Renal cortex interstitium (tissue), 11 donors: ENCODE data around the gene CLDN9. TPM values are rescaled to one million over a fixed set of nuclear protein-coding genes. Genes with fewer than 3 reads are reported as not detected.

Experiments
- DNase-seq, 11 donors: peaks; one replicate each; pipeline ENCODE4 v3.0.0-alpha.2; 2013; ENCODE audit warnings: low read depth in 9 of 11, low spot score in 4 of 11; ENCODE audit errors: extremely low read depth in 1 of 11
- polyA plus RNA-seq, 3 donors: library from polyadenylated mRNA; unstranded; fragments of 120-200 nt; gene quantifications; one replicate each; pipeline ENCODE4 v1.2.1, GENCODE V29; 2013; ENCODE audit not compliant: insufficient read length in 3 of 3

CLDN9 gene
- polyA plus RNA-seq, 3 donors: 1.7 to 3.2 (median 2.5) TPM

- no peak for DNase-seq
These were observed 26.8 kb upstream of the CLDN9 start for GRCh38 chr16:2985893-2986355.

- DNase-seq: no peak
These were observed 26.0 kb upstream of the CLDN9 start for GRCh38 chr16:2986623-2987188.

GRCh38 chr16:2987286-2987685 lies 25.4 kb upstream of the CLDN9 start:
- DNase-seq: no peak

- no peak for DNase-seq
These were observed 24.9 kb upstream of the CLDN9 start for GRCh38 chr16:2987833-2988232.

GRCh38 chr16:2988590-2989099 lies 24.1 kb upstream of the CLDN9 start:
- DNase-seq: no peak

GRCh38 chr16:2990891-2991290 lies 21.8 kb upstream of the CLDN9 start:
- no peak for DNase-seq

GRCh38 chr16:2991566-2992261 lies 21.0 kb upstream of the CLDN9 start:
- no peak for DNase-seq

GRCh38 chr16:2992383-2993081 lies 20.2 kb upstream of the CLDN9 start:
- no peak for DNase-seq

GRCh38 chr16:2996298-2996697 lies 16.4 kb upstream of the CLDN9 start:
- no peak for DNase-seq

GRCh38 chr16:2999929-3000328 lies 12.8 kb upstream of the CLDN9 start:
- DNase-seq: no peak

GRCh38 chr16:3000540-3000939 lies 12.2 kb upstream of the CLDN9 start:
- DNase-seq: no peak

GRCh38 chr16:3001316-3001715 lies 11.4 kb upstream of the CLDN9 start:
- DNase-seq: no peak

- DNase-seq: peak in 10 of 11 donors; percentile 91 to 96 (median 94)
These were observed 9.0 kb upstream of the CLDN9 start for GRCh38 chr16:3003582-3004270.

GRCh38 chr16:3004319-3004718 lies 8.4 kb upstream of the CLDN9 start:
- no peak for DNase-seq

- DNase-seq: no peak
These were observed 7.9 kb upstream of the CLDN9 start for GRCh38 chr16:3004781-3005284.

GRCh38 chr16:3007059-3007956 lies 5.4 kb upstream of the CLDN9 start:
- DNase-seq: no peak

- DNase-seq: no peak
These were observed 4.6 kb upstream of the CLDN9 start for GRCh38 chr16:3007957-3008689.

GRCh38 chr16:3008690-3009037 lies 4.1 kb upstream of the CLDN9 start:
- no peak for DNase-seq
